HG03097 (cell line): ENCODE results near the gene CHKB.

Experiments
- ATAC-seq: cut with Tn5 transposase; IDR thresholded peaks from one replicate; pipeline ENCODE4 v1.9.1; 2021; ENCODE audit not compliant: unreplicated experiment, low FRiP score

Gene CHKB

GRCh38 chr22:50600967-50601668 is 18.5 kb upstream of the CHKB start:
- ATAC-seq, result no peak

GRCh38 chr22:50600538-50600937 is 17.9 kb upstream of the CHKB start, which contains the start of gene MAPK8IP2:
MAPK8IP2 (plus strand) TSS chr22:50600793; CDS start chr22:50600819, 26 bp downstream.
- no peak for ATAC-seq

- ATAC-seq, result no peak
Observed at GRCh38 chr22:50599816-50600455, 17.3 kb upstream of the CHKB start.

- ATAC-seq, result no peak
Observed at GRCh38 chr22:50597097-50597496, 14.4 kb upstream of the CHKB start.

GRCh38 chr22:50595189-50595588 is 12.5 kb upstream of the CHKB start:
- ATAC-seq, result no peak

- ATAC-seq, result no peak
Observed at GRCh38 chr22:50587407-50587806, 4.8 kb upstream of the CHKB start.

- no peak for ATAC-seq
Observed at GRCh38 chr22:50586416-50586815, 3.8 kb upstream of the CHKB start.

GRCh38 chr22:50585781-50586180 is 3.1 kb upstream of the CHKB start:
- ATAC-seq, result no peak

- no peak for ATAC-seq
Observed at GRCh38 chr22:50585238-50585637, 2.6 kb upstream of the CHKB start.

- no peak for ATAC-seq
Observed at GRCh38 chr22:50584106-50585096, 1.8 kb upstream of the CHKB start.

- peak; percentile 20 for ATAC-seq
Observed at GRCh38 chr22:50583294-50583861, 729 bp upstream of the CHKB start.

- ATAC-seq, result no peak
Observed at GRCh38 chr22:50581950-50582492, 628 bp downstream of the CHKB start.

GRCh38 chr22:50581031-50581949 is 1.4 kb downstream of the CHKB start:
- ATAC-seq, result no peak

GRCh38 chr22:50579752-50580151 is 2.9 kb downstream of the CHKB start:
- ATAC-seq, result no peak

GRCh38 chr22:50578776-50579310 is 3.8 kb downstream of the CHKB start:
- ATAC-seq, result no peak

- ATAC-seq, result no peak
Observed at GRCh38 chr22:50577987-50578775, 4.5 kb downstream of the CHKB start, which contains the start of gene CPT1B. CPT1B (minus strand) TSS chr22:50578427; CDS start chr22:50577915, 512 bp downstream.

GRCh38 chr22:50577697-50577986 is 5.0 kb downstream of the CHKB start:
- ATAC-seq, result no peak
